ENCODE measurements around the gene GPRC5C. TPM values are rescaled to one million over a fixed set of nuclear protein-coding genes. Genes with fewer than 3 reads are reported as not detected.

GPRC5C gene
- total and polyA plus RNA-seq, 7 donors, result 6.1 to 78.1 (median 16.9) TPM

DNA sequence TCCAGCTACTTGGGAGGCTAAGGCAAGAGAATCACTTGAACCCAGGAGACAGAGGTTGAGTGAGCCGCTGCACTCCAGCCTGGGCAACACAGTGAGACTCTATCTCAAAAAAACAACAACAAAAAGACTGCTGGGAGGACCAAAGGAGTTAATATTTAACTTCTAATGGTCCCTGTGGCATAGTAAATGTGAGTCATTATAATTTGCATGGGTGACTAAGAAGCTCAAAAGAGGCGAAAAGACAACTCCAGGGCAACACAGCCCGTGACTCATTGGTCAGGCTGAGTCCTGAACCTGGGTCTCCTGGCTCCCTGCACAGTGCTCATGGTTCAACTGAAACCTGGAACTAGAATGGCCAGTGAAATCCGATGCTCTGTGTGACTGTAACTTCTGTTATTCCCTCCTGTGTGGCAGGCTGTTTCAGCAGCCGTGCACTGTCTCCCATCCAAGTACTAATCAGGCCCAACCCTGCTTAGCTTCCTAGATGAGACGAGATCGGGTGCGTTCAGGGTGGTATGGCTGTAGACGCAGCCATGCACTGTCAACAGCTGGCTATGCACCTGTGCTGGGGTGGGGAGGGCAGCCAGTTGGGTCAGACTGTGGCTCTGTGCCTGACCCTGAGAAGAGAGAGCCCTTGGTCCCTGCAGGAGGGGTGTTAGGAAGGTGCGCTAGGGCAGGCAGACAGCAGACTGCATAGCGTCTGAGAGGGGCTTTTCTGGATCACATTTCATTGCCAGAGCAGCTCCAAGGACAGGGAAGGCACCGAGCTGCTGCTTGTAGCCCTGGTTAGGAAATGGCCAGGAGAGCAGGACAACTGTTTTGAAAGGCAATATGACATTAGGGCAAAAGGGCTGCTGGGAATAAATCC is 14.5 kb upstream of the GPRC5C start:
- H3K36me3 ChIP-seq, result no peaks in the 10 kb centered on the region
- TF ChIP-seq POLR2AphosphoS5 (IDR thresholded peaks at IDR 0.05) (no peak), EP300 (IDR thresholded peaks at IDR 0.05) (no peak), CTCF (IDR thresholded peaks at IDR 0.05) (no peak)
- H3K9me3 ChIP-seq, result no peaks in the 10 kb centered on the region
- no peak overlapping the region for H3K4me3 ChIP-seq
- WGBS, 2 donors, result 25 to 67% methylated on average over 12 of the region's 12 CpGs
- H3K27me3 ChIP-seq, result no peaks in the 10 kb centered on the region
- H3K4me1 ChIP-seq, result no peaks in the 10 kb centered on the region
- no peak overlapping the region for H3K27ac ChIP-seq
- intact Hi-C loops (cut with DNase I), result no loop called here
- DNase-seq, result no peak

GRCh38 chr17:74419928-74420411 is 11.9 kb upstream of the GPRC5C start:
- no peaks in the 10 kb centered on the region for H3K36me3 ChIP-seq
- 18 to 72% methylated on average over 10 of the region's 10 CpGs for WGBS, 2 donors
- H3K4me3 ChIP-seq, result no peak overlapping the region
- intact Hi-C loops (cut with DNase I), result no loop called here
- no peak for TF ChIP-seq CTCF (IDR thresholded peaks at IDR 0.05)
- no peak for TF ChIP-seq POLR2AphosphoS5 (IDR thresholded peaks at IDR 0.05)
- no peak for TF ChIP-seq POLR2A (IDR thresholded peaks at IDR 0.05)
- no peak for TF ChIP-seq EP300 (IDR thresholded peaks at IDR 0.05)
- no peak overlapping the region for H3K27ac ChIP-seq
- no peaks in the 10 kb centered on the region for H3K9me3 ChIP-seq
- H3K4me1 ChIP-seq, result no peaks in the 10 kb centered on the region
- peaks cover 0 to 11% (median 0%) of the 10 kb centered on the region in 3 donors for H3K27me3 ChIP-seq
- DNase-seq, result no peak

GRCh38 chr17:74424117-74424516 is 7.8 kb upstream of the GPRC5C start:
- TF ChIP-seq CTCF (IDR thresholded peaks at IDR 0.05) (no peak), POLR2AphosphoS5 (IDR thresholded peaks at IDR 0.05) (no peak), POLR2A (IDR thresholded peaks at IDR 0.05) (no peak), EP300 (IDR thresholded peaks at IDR 0.05) (no peak)
- no peaks in the 10 kb centered on the region for H3K36me3 ChIP-seq
- H3K4me1 ChIP-seq, result no peaks in the 10 kb centered on the region
- H3K9me3 ChIP-seq, result no peaks in the 10 kb centered on the region
- H3K4me3 ChIP-seq, result no peak overlapping the region
- no peak for DNase-seq
- 91 to 95% methylated on average over 7 of the region's 7 CpGs for WGBS, 2 donors
- H3K27ac ChIP-seq, result no peak overlapping the region
- intact Hi-C loops (cut with DNase I), result no loop called here
- peaks cover 0 to 11% (median 0%) of the 10 kb centered on the region in 3 donors for H3K27me3 ChIP-seq

- TF ChIP-seq POLR2A (IDR thresholded peaks at IDR 0.05) (no peak), POLR2AphosphoS5 (IDR thresholded peaks at IDR 0.05) (no peak), EP300 (IDR thresholded peaks at IDR 0.05) (no peak), CTCF (IDR thresholded peaks at IDR 0.05) (no peak)
- 87 to 88% methylated on average over 14 of the region's 14 CpGs for WGBS, 2 donors
- no peak for DNase-seq
- peaks cover 0 to 11% (median 0%) of the 10 kb centered on the region in 3 donors for H3K27me3 ChIP-seq
- peaks cover 0 to under 1% (median 0%) of the 10 kb centered on the region in 4 donors for H3K4me1 ChIP-seq
- intact Hi-C loops (cut with DNase I), result no loop called here
- no peaks in the 10 kb centered on the region for H3K36me3 ChIP-seq
- H3K9me3 ChIP-seq, result no peaks in the 10 kb centered on the region
- H3K4me3 ChIP-seq, result no peak overlapping the region
- H3K27ac ChIP-seq, result no peak overlapping the region
Observed at GRCh38 chr17:74424657-74425056, 7.2 kb upstream of the GPRC5C start.
